ENCODE data around the gene NFKBIE. TPM values are rescaled to one million over a fixed set of nuclear protein-coding genes. Genes with fewer than 3 reads are reported as not detected.

The NFKBIE gene
- total and polyA plus RNA-seq, 2 of the 13 experiments (the other 11 are each of a cell fraction or from before 2014, with no cell fraction given) = 6.7 to 14.5 TPM

GRCh38 chr6:44219053-44219814 is 46.1 kb downstream of the NFKBIE start (continued):
- TF ChIP-seq, protein P1, sequence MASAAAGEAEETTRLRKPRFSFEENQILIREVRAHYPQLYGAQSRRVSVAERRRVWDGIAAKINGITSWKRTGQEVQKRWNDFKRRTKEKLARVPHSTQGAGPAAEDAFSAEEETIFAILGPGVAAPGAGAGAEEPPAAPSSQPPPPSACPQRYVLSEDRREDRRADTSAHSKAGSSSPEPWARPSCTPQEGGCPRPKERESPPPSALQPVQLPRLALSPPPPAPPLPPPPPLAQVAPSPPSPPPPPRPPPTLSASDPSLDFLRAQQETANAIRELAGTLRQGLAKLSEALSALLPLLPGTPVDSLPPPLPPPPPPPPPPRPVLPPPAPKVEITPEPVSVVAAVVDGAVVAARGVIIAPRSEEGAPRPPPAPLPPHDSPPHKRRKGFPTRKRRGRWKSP (CRISPR knock-in tag; IDR thresholded peaks at IDR 0.05) = peak; percentile 64; the same call in 1 of the 2 replicates
- TF ChIP-seq MAFF (IDR thresholded peaks at IDR 0.05; ENCODE audit: low read depth, low read length) (no peak), ZNF382 (CRISPR knock-in tag; IDR thresholded peaks at IDR 0.05; ENCODE audit: borderline replicate concordance) (no peak), RAD51 (IDR thresholded peaks at IDR 0.05; ENCODE audit: borderline replicate concordance) (no peak), MATR3 (CRISPR knock-in tag; IDR thresholded peaks at IDR 0.05) (0 out of 2 replicates have a peak, but pooled peaks have one; percentile 60), ZNF432 (CRISPR knock-in tag; IDR thresholded peaks at IDR 0.05; ENCODE audit: borderline replicate concordance) (no peak), ZNF644 (CRISPR knock-in tag; IDR thresholded peaks at IDR 0.05; ENCODE audit: low read depth) (no peak), GATAD2A (CRISPR knock-in tag; IDR thresholded peaks at IDR 0.05) (peak; percentile 30; the same call in 1 of the 2 replicates), SKIL (CRISPR knock-in tag; IDR thresholded peaks at IDR 0.05; ENCODE audit: borderline replicate concordance) (no peak), HIC2 (CRISPR knock-in tag; IDR thresholded peaks at IDR 0.05; ENCODE audit: low read depth) (no peak), NR3C1 (CRISPR knock-in tag; IDR thresholded peaks at IDR 0.05) (0 out of 2 replicates have a peak, but pooled peaks have one; percentile 7), ZNF256 (CRISPR knock-in tag; conservative IDR thresholded peaks at IDR 0.05) (0 out of 2 replicates have a peak, but pooled peaks have one; percentile 41), HCFC1 (IDR thresholded peaks at IDR 0.05; ENCODE audit: low read depth, low read length) (no peak), ASH2L (IDR thresholded peaks at IDR 0.05; ENCODE audit: insufficient read length, low read depth, low read length) (peak; percentile 37), SNAI1 (CRISPR knock-in tag; IDR thresholded peaks at IDR 0.05; ENCODE audit: borderline replicate concordance) (no peak), ZFYVE20 (CRISPR knock-in tag; IDR thresholded peaks at IDR 0.05; ENCODE audit: borderline replicate concordance, low read depth) (no peak), GABPB1 (CRISPR knock-in tag; IDR thresholded peaks at IDR 0.05) (peak; percentile 84; the same call in 1 of the 2 replicates), ZNF460 (CRISPR knock-in tag; IDR thresholded peaks at IDR 0.05; ENCODE audit: borderline replicate concordance) (no peak), ZNF850 (CRISPR knock-in tag; conservative IDR thresholded peaks at IDR 0.05) (no peak), CEBPG (CRISPR knock-in tag; IDR thresholded peaks at IDR 0.05) (peak; percentile 34), RARA (CRISPR knock-in tag; IDR thresholded peaks at IDR 0.05) (0 out of 2 replicates have a peak, but pooled peaks have one; percentile 3), ZNF557 (CRISPR knock-in tag; IDR thresholded peaks at IDR 0.05) (no peak), ISL2 (CRISPR knock-in tag; IDR thresholded peaks at IDR 0.05) (peak; percentile 71; the same call in 1 of the 2 replicates), STAG1 (CRISPR knock-in tag; IDR thresholded peaks at IDR 0.05) (no peak), FOXC1 (CRISPR knock-in tag; IDR thresholded peaks at IDR 0.05; ENCODE audit: borderline replicate concordance) (no peak)

Data from HepG2 (cell line).